ENCODE data around the gene CDH26. TPM values are rescaled to one million over a fixed set of nuclear protein-coding genes. Genes with fewer than 3 reads are reported as not detected.

Gene CDH26
- total RNA-seq, 4 donors from 2014 or later: 2.5 to 10.3 (median 4.0) TPM

DNA sequence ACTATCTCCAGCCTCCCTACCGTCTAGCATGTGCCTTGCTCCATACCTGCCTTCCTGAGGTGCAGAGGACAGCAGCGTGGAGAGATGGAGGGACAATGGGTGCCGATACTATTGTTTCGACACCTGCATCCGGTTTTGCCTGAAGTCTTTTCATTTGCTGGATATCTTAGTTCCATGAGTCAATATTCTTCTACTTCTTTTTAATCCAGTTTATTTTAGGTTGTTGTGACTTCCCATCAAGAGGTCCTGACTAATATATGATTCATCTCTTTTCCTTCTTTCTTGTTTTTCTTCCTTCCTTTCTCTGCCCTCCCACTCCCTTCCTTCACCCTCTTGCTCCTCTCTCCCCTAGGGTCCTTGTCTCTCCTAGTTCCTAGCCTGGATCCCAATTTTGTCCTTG is 91.4 kb downstream of the CDH26 start:
- Histone ChIP-seq H3K9me3 (no peaks in the 10 kb centered on the region), H3K4me1 (peaks cover 0 to 26% (median 3%) of the 10 kb centered on the region in 3 donors), H3K27me3 (peaks cover 0 to 33% (median 0%) of the 10 kb centered on the region in 4 donors), H3K27ac (peak overlapping the region in 1 of 4 donors; percentile 61), H3K4me3 (no peak overlapping the region), H3K36me3 (no peaks in the 10 kb centered on the region)
- intact Hi-C loops (cut with DNase I): no loop called here
- WGBS, 2 donors: 37 to 54% methylated on average over 5 of the region's 5 CpGs
- TF ChIP-seq, protein P1, sequence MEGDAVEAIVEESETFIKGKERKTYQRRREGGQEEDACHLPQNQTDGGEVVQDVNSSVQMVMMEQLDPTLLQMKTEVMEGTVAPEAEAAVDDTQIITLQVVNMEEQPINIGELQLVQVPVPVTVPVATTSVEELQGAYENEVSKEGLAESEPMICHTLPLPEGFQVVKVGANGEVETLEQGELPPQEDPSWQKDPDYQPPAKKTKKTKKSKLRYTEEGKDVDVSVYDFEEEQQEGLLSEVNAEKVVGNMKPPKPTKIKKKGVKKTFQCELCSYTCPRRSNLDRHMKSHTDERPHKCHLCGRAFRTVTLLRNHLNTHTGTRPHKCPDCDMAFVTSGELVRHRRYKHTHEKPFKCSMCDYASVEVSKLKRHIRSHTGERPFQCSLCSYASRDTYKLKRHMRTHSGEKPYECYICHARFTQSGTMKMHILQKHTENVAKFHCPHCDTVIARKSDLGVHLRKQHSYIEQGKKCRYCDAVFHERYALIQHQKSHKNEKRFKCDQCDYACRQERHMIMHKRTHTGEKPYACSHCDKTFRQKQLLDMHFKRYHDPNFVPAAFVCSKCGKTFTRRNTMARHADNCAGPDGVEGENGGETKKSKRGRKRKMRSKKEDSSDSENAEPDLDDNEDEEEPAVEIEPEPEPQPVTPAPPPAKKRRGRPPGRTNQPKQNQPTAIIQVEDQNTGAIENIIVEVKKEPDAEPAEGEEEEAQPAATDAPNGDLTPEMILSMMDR (IDR thresholded peaks at IDR 0.05): no peak
- TF ChIP-seq POLR2A (IDR thresholded peaks at IDR 0.05): no peak
- DNase-seq: no peak

DNA sequence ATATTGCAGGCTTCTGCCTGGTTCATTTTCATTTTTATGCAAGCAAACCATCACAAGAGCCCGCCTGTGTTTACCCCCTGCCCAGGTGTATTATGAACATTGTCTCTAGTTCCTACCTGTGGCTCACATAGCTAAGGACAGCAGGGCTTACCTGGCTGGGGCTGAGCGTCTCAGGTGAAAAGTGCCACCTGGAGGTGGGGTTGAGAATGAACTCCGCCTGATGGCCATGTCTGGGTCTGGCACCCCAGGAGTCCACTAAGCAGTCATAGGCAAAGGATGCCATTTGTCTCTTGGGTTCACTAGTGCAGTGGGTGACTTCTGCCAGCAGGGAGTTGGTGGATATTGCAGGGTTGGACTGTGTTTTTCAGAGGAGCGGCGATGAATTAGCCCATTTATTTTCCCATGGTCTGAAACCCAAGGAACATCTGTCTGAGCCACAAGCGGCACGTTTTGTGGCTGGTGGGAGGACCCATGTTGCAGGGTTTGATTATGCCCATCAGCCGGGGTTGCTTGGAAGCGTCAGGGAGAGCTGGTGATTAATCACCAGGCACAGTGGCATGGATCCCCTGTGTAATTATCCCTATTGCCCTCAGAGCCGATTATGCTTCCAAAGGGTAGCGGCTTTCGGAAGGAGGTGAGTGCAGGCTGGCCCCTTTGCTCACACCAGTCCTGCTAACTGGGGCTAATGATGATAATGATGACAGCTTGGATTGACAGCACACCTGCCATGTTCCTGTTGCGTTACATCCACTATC is 92.1 kb downstream of the CDH26 start:
- intact Hi-C loops (cut with DNase I): loop anchor here (5.0 kb wide), 1 partner anchor 98 kb away; no protein-coding TSS in a partner anchor
- Histone ChIP-seq H3K9me3 (no peaks in the 10 kb centered on the region), H3K4me1 (peaks cover 0 to 25% (median 3%) of the 10 kb centered on the region in 3 donors), H3K27me3 (peaks cover 0 to 41% (median 0%) of the 10 kb centered on the region in 4 donors), H3K36me3 (no peaks in the 10 kb centered on the region), H3K4me3 (no peak overlapping the region), H3K27ac (peak overlapping the region in 1 of 4 donors; percentile 61)
- DNase-seq: no peak
- WGBS, 2 donors: 71 to 88% methylated on average over 9 to 13 of the region's 13 CpGs
- TF ChIP-seq, protein P1 (IDR thresholded peaks at IDR 0.05): peak in 5 of 6 experiments; percentile 35 to 79 (median 47)
- TF ChIP-seq POLR2A (IDR thresholded peaks at IDR 0.05): no peak

DNA sequence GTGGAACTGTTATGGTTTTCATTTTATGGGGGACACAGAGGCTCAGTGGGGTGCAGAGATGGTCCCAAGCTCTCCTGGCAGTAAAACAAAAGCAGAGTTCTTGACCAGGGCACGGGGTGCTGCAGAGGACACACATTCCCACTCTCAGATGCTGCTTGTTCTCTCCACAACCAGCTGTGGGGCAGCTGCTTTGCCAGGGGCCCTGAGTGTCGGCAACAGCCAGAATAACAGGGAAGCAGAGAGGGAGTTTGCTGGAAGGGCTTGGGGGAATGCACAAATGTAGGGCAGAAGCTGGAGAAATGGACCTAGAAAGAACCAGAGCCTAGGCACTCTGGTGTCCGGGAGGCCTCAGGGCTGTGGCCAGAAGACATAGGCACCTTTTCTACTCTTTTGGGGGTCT is 93.7 kb downstream of the CDH26 start:
- 29 to 76% methylated on average over 2 to 3 of the region's 3 CpGs for WGBS, 2 donors
- Histone ChIP-seq H3K4me1 (peaks cover 0 to 11% (median 0%) of the 10 kb centered on the region in 3 donors), H3K36me3 (no peaks in the 10 kb centered on the region), H3K4me3 (no peak overlapping the region), H3K27me3 (peaks cover 0 to 47% (median 0%) of the 10 kb centered on the region in 4 donors), H3K9me3 (no peaks in the 10 kb centered on the region), H3K27ac (no peak overlapping the region)
- intact Hi-C loops (cut with DNase I): loop anchor here (5.0 kb wide), 1 partner anchor 100 kb away; no protein-coding TSS in a partner anchor
- no peak for DNase-seq
- TF ChIP-seq, protein P1 (IDR thresholded peaks at IDR 0.05): no peak
- TF ChIP-seq POLR2A (IDR thresholded peaks at IDR 0.05): no peak

DNA sequence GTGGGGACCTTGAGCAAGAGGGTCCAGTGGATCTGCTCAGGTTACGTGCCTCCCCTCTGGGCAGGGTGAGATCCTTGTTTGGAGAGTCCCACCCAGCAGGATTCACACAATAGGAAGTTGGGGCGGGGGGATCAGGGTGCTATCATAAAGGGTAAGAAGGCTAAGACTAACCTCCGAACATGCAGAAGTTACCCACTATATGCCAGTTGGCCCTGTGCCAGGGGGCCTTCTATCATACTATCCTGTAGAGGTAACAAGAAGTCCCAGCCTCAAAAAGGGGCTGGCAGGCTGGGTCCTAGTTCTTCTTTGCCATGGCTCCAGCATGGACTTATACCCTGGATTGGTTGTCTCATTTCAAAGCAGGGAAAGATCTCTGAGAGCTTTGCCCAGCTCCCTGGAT is 94.1 kb downstream of the CDH26 start:
- H3K9me3 ChIP-seq: no peaks in the 10 kb centered on the region
- H3K27ac ChIP-seq: no peak overlapping the region
- H3K27me3 ChIP-seq: peaks cover 0 to 47% (median 0%) of the 10 kb centered on the region in 4 donors
- no peak for DNase-seq
- no peak overlapping the region for H3K4me3 ChIP-seq
- peaks cover 0 to 15% (median 0%) of the 10 kb centered on the region in 3 donors for H3K4me1 ChIP-seq
- TF ChIP-seq, protein P1 (IDR thresholded peaks at IDR 0.05): no peak
- TF ChIP-seq POLR2A (IDR thresholded peaks at IDR 0.05): no peak
- intact Hi-C loops (cut with DNase I): loop anchor here (5.0 kb wide), 1 partner anchor 100 kb away; no protein-coding TSS in a partner anchor
- WGBS, 2 donors: 55 to 65% methylated on average over 2 to 3 of the region's 3 CpGs
- no peaks in the 10 kb centered on the region for H3K36me3 ChIP-seq

DNA sequence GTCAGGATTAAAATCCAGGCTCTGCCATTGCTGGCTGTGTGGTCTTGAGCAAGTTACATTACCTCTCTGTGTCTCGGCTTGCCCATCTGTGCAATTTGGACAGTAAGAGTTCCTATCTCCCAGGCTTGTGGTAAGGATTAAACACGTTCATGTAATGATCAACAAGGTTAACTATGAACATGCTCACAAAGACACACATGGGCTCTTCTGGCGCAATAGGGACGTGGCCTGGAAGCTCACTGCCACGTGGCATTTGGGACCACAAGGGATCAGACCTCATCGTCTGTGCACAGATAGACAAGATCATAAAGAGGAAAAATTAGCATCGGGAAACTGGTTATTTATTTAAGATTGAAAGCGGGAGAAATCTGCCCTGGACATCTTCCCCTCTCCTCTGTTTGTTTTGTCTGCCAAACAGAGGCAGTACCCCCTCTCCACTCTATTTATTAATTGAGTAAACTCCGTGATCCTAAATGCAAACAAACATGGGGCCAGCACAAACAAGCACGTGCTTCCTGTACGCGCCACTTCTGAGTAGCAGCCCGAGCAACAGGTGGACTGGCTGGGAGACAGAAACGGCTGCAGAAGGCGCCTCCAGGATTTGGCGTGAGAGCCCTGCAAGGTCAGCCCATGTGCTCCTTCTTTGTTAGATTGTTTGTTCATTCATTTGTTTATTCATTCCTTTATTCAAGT is 95.0 kb downstream of the CDH26 start:
- H3K9me3 ChIP-seq: no peaks in the 10 kb centered on the region
- H3K27me3 ChIP-seq: peaks cover 0 to 51% (median 0%) of the 10 kb centered on the region in 4 donors
- no peak for DNase-seq
- no peaks in the 10 kb centered on the region for H3K36me3 ChIP-seq
- H3K4me1 ChIP-seq: peaks cover 3 to 24% (median 7%) of the 10 kb centered on the region in 3 donors
- no peak overlapping the region for H3K27ac ChIP-seq
- no peak overlapping the region for H3K4me3 ChIP-seq
- intact Hi-C loops (cut with DNase I): loop anchor here (5.0 kb wide), 1 partner anchor 101 kb away; no protein-coding TSS in a partner anchor
- TF ChIP-seq, protein P1 (IDR thresholded peaks at IDR 0.05): no peak
- TF ChIP-seq POLR2A (IDR thresholded peaks at IDR 0.05): no peak
- 36 to 49% methylated on average over 16 of the region's 16 CpGs for WGBS, 2 donors

All from esophagus squamous epithelium (tissue), 5 donors.